Transverse colon (tissue), 4 donors: ENCODE measurements around the gene ABCC1.

Source experiments
- CTCF ChIP-seq, 5 experiments: fragments of 200-600 bp in 3 of 5; fragments of 450-650 bp in 2 of 5; sonication (generic) in 3 of 5; IDR thresholded peaks; 1 replicate in 2 of 5; 2 replicates in 3 of 5; pipeline ENCODE4 v1.5.1; 2016 to 2017; ENCODE audit warnings: antibody characterized with exemption in 5 of 5, inconsistent platforms in 3 of 5, mild to moderate bottlenecking in 2 of 5, moderate library complexity in 1 of 5
- POLR2AphosphoS5 ChIP-seq, 3 donors: sonication (generic); formaldehyde crosslinking; IDR thresholded peaks; one replicate each; pipeline ENCODE4 v1.6.1; 2016; ENCODE audit warnings: antibody characterized with exemption in 3 of 3

- no peak for TF ChIP-seq CTCF (IDR thresholded peaks at IDR 0.05)
- no peak for TF ChIP-seq POLR2AphosphoS5 (IDR thresholded peaks at IDR 0.05)
Measured at GRCh38 chr16:16019488-16019887, 70.1 kb downstream of the ABCC1 start.
